GM12878 (cell line): ENCODE data around the gene SNX3. TPM values are rescaled to one million over a fixed set of nuclear protein-coding genes. Genes with fewer than 3 reads are reported as not detected.

Experiments used
- BMI1 ChIP-seq: fragments of 450-650 bp; IDR thresholded peaks from 2 replicates; pipeline ENCODE4 v1.6.1; 2016; ENCODE audit warnings: mild to moderate bottlenecking, moderate library complexity, borderline replicate concordance
- ETV6 ChIP-seq, 2 experiments: fragments of 450-650 bp in 1 of 2; IDR thresholded peaks in 1 of 2; conservative IDR thresholded peaks in 1 of 2; 2 replicates each; pipeline ENCODE4 v1.6.1; 2014; ENCODE audit warnings: antibody characterized with exemption in 1 of 2, borderline replicate concordance in 1 of 2, low read depth in 1 of 2, mild to moderate bottlenecking in 1 of 2, moderate library complexity in 1 of 2
- FOS ChIP-seq: IDR thresholded peaks from 3 replicates; pipeline ENCODE4 v1.6.1; 2011; ENCODE audit warnings: borderline replicate concordance; ENCODE audit not compliant: insufficient read length; ENCODE audit errors: extremely low read depth
- GABPA ChIP-seq: IDR thresholded peaks from 2 replicates; pipeline ENCODE4 v1.6.1; 2014; ENCODE audit warnings: antibody characterized with exemption, low read depth, mild to moderate bottlenecking, inconsistent platforms
- HDAC6 ChIP-seq: fragments of 200-600 bp; sonication (generic); IDR thresholded peaks from one replicate; pipeline ENCODE4 v1.8.0; 2017; ENCODE audit warnings: antibody characterized with exemption; ENCODE audit not compliant: unreplicated experiment
- KAT2A ChIP-seq: conservative IDR thresholded peaks from 2 replicates; pipeline ENCODE4 v1.6.1; 2011; ENCODE audit warnings: low read depth, low read length; ENCODE audit not compliant: control insufficient read depth
- KLF5 ChIP-seq: fragments of 450-650 bp; IDR thresholded peaks from 2 replicates; pipeline ENCODE4 v1.6.1; 2014; ENCODE audit warnings: mild to moderate bottlenecking; ENCODE audit not compliant: partially characterized antibody
- MEF2A ChIP-seq: IDR thresholded peaks from 2 replicates; pipeline ENCODE4 v1.6.1; 2011; ENCODE audit warnings: low read depth, mild to moderate bottlenecking, low read length, moderate library complexity; ENCODE audit not compliant: insufficient read depth
- MTA2 ChIP-seq: fragments of 450-650 bp; IDR thresholded peaks from 2 replicates; pipeline ENCODE4 v1.6.1; 2016; ENCODE audit warnings: low read depth, mild to moderate bottlenecking, moderate library complexity
- MYC ChIP-seq: IDR thresholded peaks from 2 replicates; pipeline ENCODE4 v1.6.1; 2011; ENCODE audit warnings: mild to moderate bottlenecking, low read length, moderate library complexity, inconsistent platforms; ENCODE audit not compliant: insufficient read depth, insufficient replicate concordance, insufficient read length, severe bottlenecking
- NFYA ChIP-seq: IDR thresholded peaks from 2 replicates; pipeline ENCODE4 v1.6.1; 2011; ENCODE audit warnings: low read depth, mild to moderate bottlenecking, low read length, improper control_type of control experiment, borderline replicate concordance
- NRF1 ChIP-seq: conservative IDR thresholded peaks from 2 replicates; pipeline ENCODE4 v1.6.1; 2011; ENCODE audit warnings: mild to moderate bottlenecking, low read depth, low read length, improper control_type of control experiment
- POLR2AphosphoS5 ChIP-seq: IDR thresholded peaks from 2 replicates; pipeline ENCODE4 v1.6.1; 2011; ENCODE audit warnings: mild to moderate bottlenecking, low read length, inconsistent platforms
- RUNX3 ChIP-seq: IDR thresholded peaks from 2 replicates; pipeline ENCODE4 v1.6.1; 2012; ENCODE audit warnings: low read length, inconsistent platforms
- TBL1XR1 ChIP-seq: IDR thresholded peaks from 2 replicates; pipeline ENCODE4 v1.6.1; 2012; ENCODE audit warnings: low read depth, low read length, improper control_type of control experiment
- TCF7 ChIP-seq: IDR thresholded peaks from 2 replicates; pipeline ENCODE4 v1.6.1; 2014; ENCODE audit warnings: antibody characterized with exemption, borderline replicate concordance
- USF1 ChIP-seq: IDR thresholded peaks from 2 replicates; pipeline ENCODE4 v1.6.1; 2011; ENCODE audit warnings: borderline replicate concordance, low read depth, mild to moderate bottlenecking, moderate library complexity, mixed read lengths, low read length; ENCODE audit not compliant: insufficient read depth; ENCODE audit errors: extremely low read length
- ZBTB33 ChIP-seq: fragments of 450-650 bp; IDR thresholded peaks from 2 replicates; pipeline ENCODE4 v1.6.1; 2017; ENCODE audit warnings: mild to moderate bottlenecking
- ZSCAN29 ChIP-seq: fragments of 450-650 bp; IDR thresholded peaks from 2 replicates; pipeline ENCODE4 v1.6.1; 2017; ENCODE audit warnings: mild to moderate bottlenecking, moderate library complexity
- polyA plus RNA-seq, 11 experiments: library from polyadenylated mRNA; depleted of rRNA in 4 of 11; unstranded in 6 of 11; stranded (reverse) in 5 of 11; fragments of >200 nt; fragmentation: Nextera tagmentation in 4 of 11; fragmentation: Illumina TruSeq in 1 of 11; extraction: Ambion mirVana in 4 of 11; extraction: Trizol in 1 of 11; gene quantifications; 1 replicate in 1 of 11; 2 replicates in 10 of 11; pipeline versions ENCODE4 v1.2.1 to v1.2.3, GENCODE V29; 2011 to 2016; ENCODE audit warnings: inconsistent platforms in 2 of 11, missing spikeins in 2 of 11, low read depth in 1 of 11
- total RNA-seq, 4 experiments: library from RNA; depleted of rRNA in 3 of 4; stranded (reverse); fragments of >200 nt in 3 of 4; fragmentation: Illumina TruSeq in 1 of 4; extraction: Trizol in 1 of 4; gene quantifications; 2 replicates each; pipeline versions ENCODE4 v1.2.1 to v1.2.3, GENCODE V29; 2013 to 2021
- TF ChIP-seq, protein P1 (sequence below): IDR thresholded peaks from 2 replicates; pipeline ENCODE4 v1.6.1; 2012; ENCODE audit warnings: low read depth, low read length, improper control_type of control experiment
- TF ChIP-seq, protein P2 (sequence below): fragments of 450-650 bp; IDR thresholded peaks from 2 replicates; pipeline ENCODE4 v1.6.1; 2017; ENCODE audit warnings: mild to moderate bottlenecking, moderate library complexity

Gene SNX3
- total and polyA plus RNA-seq, 10 of the 15 experiments (the other 5 are each of a cell fraction or from before 2014, with no cell fraction given) = 43.7 to 297 (median 95.6) TPM

GRCh38 chr6:108260809-108261569 lies at the start of gene SNX3 (continued):
- TF ChIP-seq ETV6 (conservative IDR thresholded peaks at IDR 0.05 in 1 of 2, IDR thresholded peaks at IDR 0.05 in 1 of 2; ENCODE audit: borderline replicate concordance in 1 of 2, low read depth in 1 of 2) (no peak), NFYA (no peak), GABPA (peak; percentile 80; the same call in 1 of the 2 replicates), USF1 (peak; percentile 25), KLF5 (no peak), MEF2A (0 out of 2 replicates have a peak, but pooled peaks have one; percentile 21), ZSCAN29 (no peak), BMI1 (no peak), TBL1XR1 (no peak), RUNX3 (peak; percentile 75), NRF1 (peak; percentile 10; the same call in 1 of the 2 replicates), MYC (peak; percentile 31), KAT2A (no peak), FOS (no peak), HDAC6 (no peak), POLR2AphosphoS5 (peak; percentile 89), TCF7 (no peak), ZBTB33 (peak; percentile 6; the same call in 1 of the 2 replicates), MTA2 (0 out of 2 replicates have a peak, but pooled peaks have one; percentile 17)
- TF ChIP-seq, protein P1, sequence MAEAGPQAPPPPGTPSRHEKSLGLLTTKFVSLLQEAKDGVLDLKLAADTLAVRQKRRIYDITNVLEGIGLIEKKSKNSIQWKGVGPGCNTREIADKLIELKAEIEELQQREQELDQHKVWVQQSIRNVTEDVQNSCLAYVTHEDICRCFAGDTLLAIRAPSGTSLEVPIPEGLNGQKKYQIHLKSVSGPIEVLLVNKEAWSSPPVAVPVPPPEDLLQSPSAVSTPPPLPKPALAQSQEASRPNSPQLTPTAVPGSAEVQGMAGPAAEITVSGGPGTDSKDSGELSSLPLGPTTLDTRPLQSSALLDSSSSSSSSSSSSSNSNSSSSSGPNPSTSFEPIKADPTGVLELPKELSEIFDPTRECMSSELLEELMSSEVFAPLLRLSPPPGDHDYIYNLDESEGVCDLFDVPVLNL = no peak; the same call in 1 of the 2 replicates
- TF ChIP-seq, protein P2, sequence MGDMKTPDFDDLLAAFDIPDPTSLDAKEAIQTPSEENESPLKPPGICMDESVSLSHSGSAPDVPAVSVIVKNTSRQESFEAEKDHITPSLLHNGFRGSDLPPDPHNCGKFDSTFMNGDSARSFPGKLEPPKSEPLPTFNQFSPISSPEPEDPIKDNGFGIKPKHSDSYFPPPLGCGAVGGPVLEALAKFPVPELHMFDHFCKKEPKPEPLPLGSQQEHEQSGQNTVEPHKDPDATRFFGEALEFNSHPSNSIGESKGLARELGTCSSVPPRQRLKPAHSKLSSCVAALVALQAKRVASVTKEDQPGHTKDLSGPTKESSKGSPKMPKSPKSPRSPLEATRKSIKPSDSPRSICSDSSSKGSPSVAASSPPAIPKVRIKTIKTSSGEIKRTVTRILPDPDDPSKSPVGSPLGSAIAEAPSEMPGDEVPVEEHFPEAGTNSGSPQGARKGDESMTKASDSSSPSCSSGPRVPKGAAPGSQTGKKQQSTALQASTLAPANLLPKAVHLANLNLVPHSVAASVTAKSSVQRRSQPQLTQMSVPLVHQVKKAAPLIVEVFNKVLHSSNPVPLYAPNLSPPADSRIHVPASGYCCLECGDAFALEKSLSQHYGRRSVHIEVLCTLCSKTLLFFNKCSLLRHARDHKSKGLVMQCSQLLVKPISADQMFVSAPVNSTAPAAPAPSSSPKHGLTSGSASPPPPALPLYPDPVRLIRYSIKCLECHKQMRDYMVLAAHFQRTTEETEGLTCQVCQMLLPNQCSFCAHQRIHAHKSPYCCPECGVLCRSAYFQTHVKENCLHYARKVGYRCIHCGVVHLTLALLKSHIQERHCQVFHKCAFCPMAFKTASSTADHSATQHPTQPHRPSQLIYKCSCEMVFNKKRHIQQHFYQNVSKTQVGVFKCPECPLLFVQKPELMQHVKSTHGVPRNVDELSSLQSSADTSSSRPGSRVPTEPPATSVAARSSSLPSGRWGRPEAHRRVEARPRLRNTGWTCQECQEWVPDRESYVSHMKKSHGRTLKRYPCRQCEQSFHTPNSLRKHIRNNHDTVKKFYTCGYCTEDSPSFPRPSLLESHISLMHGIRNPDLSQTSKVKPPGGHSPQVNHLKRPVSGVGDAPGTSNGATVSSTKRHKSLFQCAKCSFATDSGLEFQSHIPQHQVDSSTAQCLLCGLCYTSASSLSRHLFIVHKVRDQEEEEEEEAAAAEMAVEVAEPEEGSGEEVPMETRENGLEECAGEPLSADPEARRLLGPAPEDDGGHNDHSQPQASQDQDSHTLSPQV = no peak
